Nephron progenitor cell (in vitro differentiated cells): ENCODE results near the gene LARGE1.

Experiments
- DNase-seq: peaks from one replicate; pipeline ENCODE4 v3.0.0; 2021
- H3K27ac Mint-ChIP-seq: 2 replicates; pipeline ENCODE4 v1.8.0; 2021; ENCODE audit warnings: mild to moderate bottlenecking, moderate library complexity, mixed read lengths
- H3K27me3 Mint-ChIP-seq: 2 replicates; pipeline ENCODE4 v1.8.0; 2021; ENCODE audit warnings: mild to moderate bottlenecking, low read depth, mixed read lengths; ENCODE audit not compliant: poor library complexity
- H3K36me3 Mint-ChIP-seq: 2 replicates; pipeline ENCODE4 v1.8.0; 2021; ENCODE audit warnings: low read depth, mixed read lengths
- H3K4me1 Mint-ChIP-seq: 2 replicates; pipeline ENCODE4 v1.8.0; 2021; ENCODE audit warnings: mixed read lengths
- H3K4me3 Mint-ChIP-seq: 2 replicates; pipeline ENCODE4 v1.8.0; 2021; ENCODE audit warnings: mild to moderate bottlenecking, moderate library complexity, mixed read lengths
- H3K9me3 Mint-ChIP-seq: 2 replicates; pipeline ENCODE4 v1.8.0; 2021; ENCODE audit warnings: mild to moderate bottlenecking, moderate library complexity, mixed read lengths
- CTCF ChIP-seq: fragments of 200-600 bp; sonication (generic); IDR thresholded peaks from 2 replicates; pipeline ENCODE4 v1.5.0; 2021; ENCODE audit warnings: antibody characterized with exemption

Gene LARGE1

GRCh38 chr22:33923660-33924246 lies 3.5 kb upstream of the LARGE1 start:
- peak overlapping the region; percentile 92 for H3K4me3 Mint-ChIP-seq

GRCh38 chr22:33923033-33923432 lies 2.8 kb upstream of the LARGE1 start:
- Mint-ChIP-seq H3K27me3 (peaks cover 9% of the 10 kb centered on the region), H3K36me3 (no peaks in the 10 kb centered on the region), H3K9me3 (no peaks in the 10 kb centered on the region), H3K4me1 (peaks cover 30% of the 10 kb centered on the region), H3K27ac (peak overlapping the region; percentile 13), H3K4me3 (peak overlapping the region; percentile 92)
- no peak for DNase-seq
- TF ChIP-seq CTCF, result no peak

More at GRCh38 chr22:33923660-33924246, 3.5 kb upstream of the LARGE1 start:
- Mint-ChIP-seq H3K9me3 (no peaks in the 10 kb centered on the region), H3K4me1 (peaks cover 23% of the 10 kb centered on the region), H3K27me3 (peaks cover 9% of the 10 kb centered on the region), H3K36me3 (no peaks in the 10 kb centered on the region), H3K27ac (no peak overlapping the region)
- peak; percentile 70 for DNase-seq
- TF ChIP-seq CTCF, result peak; percentile 82

GRCh38 chr22:33922349-33922681 lies 2.0 kb upstream of the LARGE1 start:
- Mint-ChIP-seq H3K36me3 (no peaks in the 10 kb centered on the region), H3K4me1 (peaks cover 38% of the 10 kb centered on the region), H3K9me3 (no peaks in the 10 kb centered on the region), H3K27me3 (peaks cover 8% of the 10 kb centered on the region), H3K4me3 (peak overlapping the region; percentile 92), H3K27ac (peak overlapping the region; percentile 13)
- no peak for TF ChIP-seq CTCF
- DNase-seq, result peak; percentile 72

- H3K36me3 Mint-ChIP-seq, result no peaks in the 10 kb centered on the region
- peak overlapping the region; percentile 80 for H3K27ac Mint-ChIP-seq
- H3K27me3 Mint-ChIP-seq, result peaks cover 4% of the 10 kb centered on the region
- H3K4me3 Mint-ChIP-seq, result peak overlapping the region; percentile 92
- TF ChIP-seq CTCF, result no peak
- peak; percentile 87 for DNase-seq
- H3K4me1 Mint-ChIP-seq, result peaks cover 43% of the 10 kb centered on the region
- H3K9me3 Mint-ChIP-seq, result no peaks in the 10 kb centered on the region
These were observed 1.5 kb upstream of the LARGE1 start for GRCh38 chr22:33921525-33922348.

GRCh38 chr22:33920927-33921524 lies 750 bp upstream of the LARGE1 start:
- H3K4me1 Mint-ChIP-seq, result peaks cover 50% of the 10 kb centered on the region

More at GRCh38 chr22:33920927-33921524, 750 bp upstream of the LARGE1 start:
- peaks cover 4% of the 10 kb centered on the region for H3K27me3 Mint-ChIP-seq
- peak overlapping the region; percentile 80 for H3K27ac Mint-ChIP-seq
- no peaks in the 10 kb centered on the region for H3K9me3 Mint-ChIP-seq
- H3K36me3 Mint-ChIP-seq, result no peaks in the 10 kb centered on the region
- H3K4me3 Mint-ChIP-seq, result peak overlapping the region; percentile 92
- no peak for TF ChIP-seq CTCF
- DNase-seq, result peak; percentile 100
